Limb (tissue), 2 donors: ENCODE measurements around the gene TMEM60.
"Not testable (repeated sequence)": the region's sequence is repeated elsewhere in the genome, so short reads cannot be mapped to it uniquely, and the experiment has no call there.

ENCODE experiments used
- DNase-seq, 2 donors: peaks; one replicate each; pipeline ENCODE4 v3.0.0-alpha.2; 2016; ENCODE audit errors: extremely low spot score in 2 of 2

The TMEM60 gene

GRCh38 chr7:77798394-77799077 lies at the start of gene TMEM60, which contains the start of gene PHTF2:
Gene TMEM60, minus strand, starts transcription at chr7:77798434. Its CDS starts 4,061 bp downstream, at chr7:77794373.
Gene PHTF2, plus strand, starts transcription at chr7:77798773.
- peak; percentile 98 to 100 for DNase-seq

DNA sequence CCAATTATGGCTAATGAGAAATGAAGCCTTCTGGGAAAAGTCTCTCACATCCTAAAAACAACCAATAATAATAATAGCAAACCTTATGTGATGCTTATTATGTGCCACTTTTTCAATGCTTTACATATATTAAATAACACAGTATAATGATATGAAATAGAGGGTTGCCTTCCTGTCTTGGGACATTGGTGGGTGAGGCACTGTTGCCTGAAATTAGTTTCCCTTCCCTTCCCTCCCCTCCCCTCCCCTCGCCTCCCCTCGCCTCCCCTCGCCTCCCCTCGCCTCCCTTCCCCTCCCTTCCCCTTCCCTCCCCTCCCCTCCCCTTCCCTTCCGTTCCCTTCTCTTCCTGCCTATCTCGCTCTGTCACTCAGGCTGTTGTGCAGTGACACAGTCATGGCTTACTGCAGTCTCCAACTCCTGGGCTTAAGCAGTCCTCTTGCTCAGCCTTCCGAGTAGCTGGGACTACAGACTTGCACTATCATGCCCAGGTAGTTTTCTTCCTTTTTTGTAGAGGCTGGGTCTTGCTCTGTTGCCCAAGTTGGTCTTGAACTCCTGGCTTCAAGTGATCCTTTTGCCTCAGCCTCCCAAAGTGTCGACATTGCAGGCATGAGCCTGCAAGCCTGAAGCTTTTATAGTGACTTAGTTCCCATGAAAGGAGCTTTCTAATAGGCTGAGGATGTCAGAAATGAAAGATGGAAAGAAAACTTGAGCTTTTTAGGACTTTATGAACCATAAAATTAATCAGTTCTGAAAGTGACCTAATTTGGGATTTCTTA lies 48.3 kb upstream of the TMEM60 start:
- no peak for DNase-seq

DNA sequence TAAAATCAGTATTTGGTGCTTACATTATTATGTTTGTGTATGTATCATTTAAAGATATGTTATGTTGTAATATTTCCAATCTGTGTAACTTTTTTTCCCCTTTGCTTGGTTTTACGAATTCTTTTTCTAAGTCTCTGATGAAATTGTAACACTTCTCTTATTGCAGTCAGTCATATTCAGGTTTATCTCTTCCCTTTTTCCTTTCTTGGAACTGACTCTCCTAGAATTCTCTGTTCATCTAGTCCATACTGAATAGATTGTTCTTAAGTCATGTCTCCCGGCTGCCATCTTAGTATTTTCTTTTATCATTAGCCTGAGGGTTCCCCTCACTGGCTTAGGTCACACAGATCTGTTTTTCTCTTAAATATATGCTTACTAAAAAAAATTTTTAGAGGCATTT lies 45.0 kb upstream of the TMEM60 start:
- no peak for DNase-seq

GRCh38 chr7:77839919-77840318 lies 41.7 kb upstream of the TMEM60 start:
- DNase-seq = no peak

- no peak for DNase-seq
Observed at GRCh38 chr7:77838929-77839491, 40.8 kb upstream of the TMEM60 start.

DNA sequence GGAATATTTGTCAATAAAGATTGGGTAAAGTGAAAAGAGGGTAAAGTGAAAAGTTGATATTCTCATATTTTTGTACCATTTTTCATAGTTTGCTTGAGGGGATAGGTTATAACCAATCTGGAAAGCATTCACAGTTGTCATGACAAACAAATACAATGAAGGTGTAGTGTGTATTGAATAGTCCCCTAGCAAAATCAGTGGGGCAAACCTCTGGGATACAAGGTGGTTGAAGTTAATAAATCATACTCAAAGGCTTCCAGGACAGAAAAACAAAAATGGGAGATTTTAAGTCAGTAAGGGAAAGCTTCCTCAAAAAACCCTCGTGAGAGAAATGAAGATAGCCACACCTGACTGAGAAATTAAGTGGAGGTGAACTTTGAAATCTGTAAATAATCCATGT lies 39.7 kb upstream of the TMEM60 start:
- DNase-seq = no peak

GRCh38 chr7:77837275-77837674 lies 39.0 kb upstream of the TMEM60 start:
- DNase-seq = no peak

DNA sequence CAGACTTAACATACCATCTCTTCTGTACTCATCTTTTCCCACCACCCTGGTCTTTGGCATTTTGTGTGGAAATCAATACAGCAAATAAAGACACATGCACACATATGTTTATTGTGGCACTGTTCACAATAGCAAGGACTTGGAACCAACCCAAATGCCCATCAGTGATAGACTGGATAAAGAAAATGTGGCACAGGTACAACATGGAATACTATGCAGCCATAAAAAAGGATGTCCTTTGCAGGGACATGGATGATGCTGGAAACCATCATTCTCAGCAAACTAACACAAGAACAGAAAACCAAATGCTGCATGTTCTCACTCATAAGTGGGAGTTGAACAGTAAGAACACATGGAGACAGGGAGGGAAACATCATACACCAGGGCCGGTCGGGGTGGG lies 38.2 kb upstream of the TMEM60 start:
- DNase-seq = not testable (repeated sequence)

DNA sequence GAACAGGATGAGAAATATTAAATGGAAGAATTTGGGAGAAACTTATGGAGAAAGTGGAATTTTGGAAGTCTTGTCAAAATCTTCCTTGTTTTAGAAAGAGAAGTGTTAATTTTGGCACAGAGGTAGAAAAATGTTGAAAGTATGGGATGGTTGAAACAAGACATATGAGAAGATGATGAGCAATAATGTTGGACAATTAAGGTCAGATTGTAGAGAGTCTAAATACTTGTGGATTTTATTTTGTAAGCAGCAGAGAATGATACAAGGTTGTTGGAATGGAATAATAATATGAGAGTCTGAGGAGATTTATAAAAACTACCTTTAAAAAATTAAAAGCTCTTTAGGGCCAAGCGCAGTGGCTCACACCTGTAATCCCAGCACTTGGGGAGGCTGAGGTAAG lies 34.9 kb upstream of the TMEM60 start:
- DNase-seq = no peak

- no peak for DNase-seq
Observed at GRCh38 chr7:77831953-77832352, 33.7 kb upstream of the TMEM60 start.

DNA sequence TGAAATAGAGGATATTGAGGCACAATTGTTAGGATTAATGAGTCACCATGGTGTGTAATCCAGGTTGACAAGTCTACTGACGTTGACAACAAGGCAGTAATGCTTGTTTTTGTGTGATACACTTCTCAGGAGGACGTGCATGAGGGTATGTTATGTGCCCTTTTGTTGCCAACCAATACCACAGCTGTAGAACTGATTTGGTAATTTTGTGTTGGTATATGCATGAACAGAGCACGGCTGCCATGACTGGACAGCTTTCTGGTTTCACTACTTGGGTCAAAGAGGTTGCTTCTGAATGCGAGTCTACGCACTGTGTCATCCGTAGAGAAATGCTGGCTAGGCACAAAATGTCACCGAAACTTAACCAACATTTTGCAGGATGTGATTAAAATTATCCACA lies 33.2 kb upstream of the TMEM60 start:
- DNase-seq = no peak

- DNase-seq = no peak
Observed at GRCh38 chr7:77830649-77831355, 32.6 kb upstream of the TMEM60 start.

DNA sequence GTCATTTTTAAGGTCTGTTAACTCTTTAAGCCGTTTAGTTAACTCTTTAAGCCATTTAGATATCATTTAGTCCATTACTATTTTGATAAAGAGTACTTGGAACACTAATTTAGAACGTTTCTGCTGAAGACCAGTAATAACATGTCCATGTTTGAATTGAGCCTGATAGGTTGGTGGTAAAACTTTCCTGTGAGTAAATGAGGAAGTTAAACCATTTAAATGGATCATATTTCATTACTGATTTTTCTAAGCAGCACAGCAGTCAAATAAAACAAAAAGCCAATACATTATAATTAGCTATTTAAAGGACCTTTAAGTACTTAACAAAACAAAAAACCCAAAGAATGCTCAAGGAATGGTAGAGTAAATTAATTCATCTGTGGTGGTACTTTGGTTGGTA lies 29.8 kb upstream of the TMEM60 start:
- no peak for DNase-seq

DNA sequence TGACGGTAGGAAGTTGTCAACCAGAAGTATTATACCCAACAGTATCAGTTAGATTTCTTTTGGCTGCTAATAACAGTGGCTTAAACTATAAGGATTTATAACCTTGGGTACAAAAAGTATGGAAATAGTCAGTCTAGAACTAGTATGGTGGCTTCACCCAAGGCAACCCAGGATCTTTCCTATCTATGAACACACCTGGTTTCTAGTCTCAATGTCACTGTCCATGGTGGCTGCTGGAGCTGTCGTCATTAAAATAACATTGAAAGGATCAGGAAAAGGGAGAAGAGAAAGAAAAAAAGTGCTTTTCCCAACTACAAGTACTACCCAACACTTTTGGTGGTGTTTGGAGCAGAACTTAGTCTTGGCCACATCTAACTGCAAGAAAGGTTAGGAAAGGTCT lies 28.1 kb upstream of the TMEM60 start:
- no peak for DNase-seq

GRCh38 chr7:77825131-77825530 lies 26.9 kb upstream of the TMEM60 start:
- no peak for DNase-seq

DNA sequence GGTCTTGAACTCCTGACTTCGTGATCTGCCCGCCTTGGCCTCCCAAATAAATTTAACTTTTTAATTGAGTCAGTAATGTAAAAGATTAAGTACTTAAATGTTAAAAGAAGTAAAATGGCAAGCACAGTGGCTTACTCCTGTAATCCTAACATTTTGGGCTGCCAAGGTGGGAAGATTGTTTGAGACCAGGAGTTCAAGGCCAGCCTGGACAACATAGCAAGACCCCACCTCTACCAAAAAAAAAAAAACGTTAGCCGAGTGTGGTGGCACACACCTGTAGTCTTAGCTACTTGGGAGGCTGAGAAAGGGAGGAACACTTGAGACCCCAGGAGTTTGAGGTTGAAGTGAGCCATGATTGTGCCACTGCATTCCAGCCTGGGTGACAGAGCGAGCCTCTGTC lies 26.4 kb upstream of the TMEM60 start:
- no peak for DNase-seq

GRCh38 chr7:77823787-77824186 lies 25.6 kb upstream of the TMEM60 start:
- DNase-seq = no peak

DNA sequence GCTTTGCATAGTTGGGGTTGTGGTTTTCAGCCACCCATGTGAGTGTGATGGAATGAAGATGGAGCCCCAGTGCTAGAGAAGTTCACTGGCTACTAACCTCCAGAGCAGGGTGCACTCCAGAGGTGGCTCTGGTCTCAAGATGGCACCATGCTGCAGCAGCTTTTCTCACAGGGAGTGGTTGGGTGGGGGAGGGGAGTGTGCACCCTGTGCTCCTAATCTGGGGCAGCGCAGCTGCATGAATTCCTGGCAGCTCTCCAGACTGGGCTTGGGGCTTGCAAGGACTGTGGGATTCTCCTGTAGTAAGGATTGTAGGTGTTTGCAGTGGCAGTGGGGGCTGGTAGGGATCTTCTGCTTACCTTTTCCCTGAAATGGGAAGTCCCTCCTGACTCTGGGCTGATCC lies 24.0 kb upstream of the TMEM60 start:
- no peak for DNase-seq

- no peak for DNase-seq
Observed at GRCh38 chr7:77820967-77821366, 22.7 kb upstream of the TMEM60 start.

- DNase-seq = no peak
Observed at GRCh38 chr7:77819021-77819420, 20.8 kb upstream of the TMEM60 start.

DNA sequence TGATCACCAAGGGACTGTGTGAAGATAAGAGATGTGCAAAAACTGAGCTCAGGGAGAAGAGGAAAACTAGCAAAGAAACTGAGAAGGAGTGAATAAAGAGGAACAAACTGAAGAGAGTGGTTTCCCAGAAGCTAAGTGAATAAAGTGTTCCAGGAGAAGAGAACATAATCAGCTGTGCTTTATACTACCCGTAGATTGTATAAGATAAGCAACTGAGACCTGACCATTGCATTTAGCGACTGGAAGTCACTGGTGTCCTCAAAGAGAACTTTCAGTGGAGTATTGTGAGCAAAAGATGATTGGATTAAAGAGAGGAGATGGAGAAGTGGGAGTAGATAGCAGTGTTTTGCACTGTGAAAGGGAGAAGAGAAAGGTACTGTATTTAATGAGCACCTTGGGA lies 14.9 kb upstream of the TMEM60 start:
- no peak for DNase-seq

DNA sequence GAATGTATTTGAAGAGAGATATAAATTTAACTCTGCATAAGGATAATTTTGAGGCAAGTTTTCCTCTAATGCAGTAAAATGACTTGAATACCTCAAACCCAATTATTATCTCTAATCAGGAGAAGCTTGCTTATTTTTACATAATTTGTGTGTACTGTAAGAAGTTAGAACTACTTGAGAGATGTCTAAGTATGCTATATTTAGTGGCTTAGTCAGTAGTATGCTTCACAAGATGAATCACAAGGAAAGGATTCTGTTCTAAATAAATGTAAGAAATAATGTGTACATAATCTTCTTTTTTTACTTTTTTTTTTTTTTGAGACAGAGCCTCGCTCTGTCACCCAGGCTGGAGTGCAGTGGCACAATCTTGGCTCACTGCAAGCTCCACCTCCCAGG lies 14.1 kb upstream of the TMEM60 start:
- DNase-seq = no peak
